Pons (tissue), 1 donor: ENCODE measurements around the gene SKIC8.

ENCODE experiments used
- DNase-seq: peaks from one replicate; pipeline ENCODE4 v3.0.0-alpha.2; 2016; ENCODE audit warnings: low spot score

Gene SKIC8

GRCh38 chr15:78299101-78299930 is at the start of gene SKIC8:
TSS of gene SKIC8 (minus strand) at chr15:78299609. CDS start at chr15:78295686, 3,923 bp downstream.
- DNase-seq = peak; percentile 88

- DNase-seq = no peak
Measured at GRCh38 chr15:78347586-78348543, 48.5 kb upstream of the SKIC8 start.

GRCh38 chr15:78345396-78346125 is 46.2 kb upstream of the SKIC8 start:
- no peak for DNase-seq

GRCh38 chr15:78343276-78344060 is 44.1 kb upstream of the SKIC8 start:
- no peak for DNase-seq

- DNase-seq = no peak
Measured at GRCh38 chr15:78342021-78342420, 42.6 kb upstream of the SKIC8 start.

GRCh38 chr15:78341057-78341987 is 41.9 kb upstream of the SKIC8 start:
- DNase-seq = no peak

GRCh38 chr15:78340231-78341056 is 41.0 kb upstream of the SKIC8 start, which contains the start of gene CRABP1:
TSS of gene CRABP1 (plus strand) at chr15:78340353. CDS start at chr15:78340429, 76 bp downstream.
- no peak for DNase-seq

GRCh38 chr15:78339559-78339958 is 40.1 kb upstream of the SKIC8 start:
- DNase-seq = no peak

GRCh38 chr15:78338781-78339180 is 39.4 kb upstream of the SKIC8 start:
- DNase-seq = no peak

- DNase-seq = no peak
Measured at GRCh38 chr15:78335985-78336384, 36.6 kb upstream of the SKIC8 start.

- no peak for DNase-seq
Measured at GRCh38 chr15:78334845-78335244, 35.4 kb upstream of the SKIC8 start.

GRCh38 chr15:78329625-78330024 is 30.2 kb upstream of the SKIC8 start:
- no peak for DNase-seq

GRCh38 chr15:78327466-78327865 is 28.1 kb upstream of the SKIC8 start:
- DNase-seq = no peak

- no peak for DNase-seq
Measured at GRCh38 chr15:78325092-78325843, 25.9 kb upstream of the SKIC8 start.

- DNase-seq = no peak
Measured at GRCh38 chr15:78324144-78324543, 24.7 kb upstream of the SKIC8 start.

- no peak for DNase-seq
Measured at GRCh38 chr15:78323693-78324092, 24.3 kb upstream of the SKIC8 start.

GRCh38 chr15:78322724-78323521 is 23.5 kb upstream of the SKIC8 start:
- no peak for DNase-seq

- DNase-seq = no peak
Measured at GRCh38 chr15:78322243-78322642, 22.8 kb upstream of the SKIC8 start.
